ENCODE results near the gene PTCD1.
"Not testable (repeated sequence)": the region's sequence is repeated elsewhere in the genome, so short reads cannot be mapped to it uniquely, and the experiment has no call there.

PTCD1 gene

GRCh38 chr7:99440195-99440594 lies 1.6 kb upstream of the PTCD1 start:
- Histone ChIP-seq H3K9ac (ENCODE audit: low read length) (peak overlapping the region; percentile 96), H4K8ac (ENCODE audit: low read length) (peak overlapping the region; percentile 77), H3K4me2 (ENCODE audit: low read length, poor library complexity, severe bottlenecking) (peak overlapping the region; percentile 78), H3K27ac (ENCODE audit: low read length, poor library complexity, severe bottlenecking) (no peak overlapping the region), H4K91ac (ENCODE audit: low read length) (peak overlapping the region; percentile 58), H2AK5ac (ENCODE audit: low read length, severe bottlenecking) (peak overlapping the region; percentile 91), H2BK120ac (ENCODE audit: low read depth, low read length) (no peak overlapping the region), H2BK12ac (ENCODE audit: low read length in 2 of 2) (no peak overlapping the region), H3K79me1 (replicated peaks; ENCODE audit: low read length, poor library complexity, severe bottlenecking) (peaks cover 47% of the 10 kb centered on the region), H3K4me1 (ENCODE audit: control insufficient read depth, insufficient read depth, low read depth, low read length) (peaks cover 19% of the 10 kb centered on the region), H2BK15ac (ENCODE audit: low read depth, poor library complexity, severe bottlenecking) (peak overlapping the region; percentile 50), H3K23ac (ENCODE audit: low read length in 2 of 2) (no peak overlapping the region), H2AFZ (ENCODE audit: low read depth, low read length) (no peak overlapping the region), H3K4ac (ENCODE audit: low read depth in 1 of 2, low read length in 2 of 2) (no peak overlapping the region), H3K14ac (ENCODE audit: low read length in 2 of 2) (no peak overlapping the region), H2BK5ac (ENCODE audit: low read depth, low read length, poor library complexity, severe bottlenecking) (no peak overlapping the region), H3K36me3 (ENCODE audit: control insufficient read depth in 1 of 2, insufficient read depth in 2 of 2, low read depth in 1 of 2, low read length in 2 of 2) (peaks cover 26 to 35% of the 10 kb centered on the region in 2 experiments), H3K9me3 (ENCODE audit: control insufficient read depth, low read length) (no peaks in the 10 kb centered on the region), H3K4me3 (ENCODE audit: insufficient read depth in 1 of 2, low read depth in 1 of 2, low read length in 2 of 2) (peak overlapping the region; percentile 42 to 99), H3K27me3 (ENCODE audit: control insufficient read depth in 1 of 2, insufficient read depth in 1 of 2, low read length in 2 of 2) (no peaks in the 10 kb centered on the region), H3K18ac (ENCODE audit: low read depth in 1 of 2, low read length in 2 of 2) (peak overlapping the region in 1 of 2 experiments; percentile 50)
- WGBS = 92% methylated on average over 2 of the region's 9 CpGs
- DNase-seq = peak; percentile 18

- H3K23ac ChIP-seq (ENCODE audit: low read length in 2 of 2) = no peak overlapping the region
- peak overlapping the region; percentile 83 for H2AFZ ChIP-seq (ENCODE audit: low read depth, low read length)
- peak overlapping the region; percentile 89 for H3K4me2 ChIP-seq (ENCODE audit: low read length, poor library complexity, severe bottlenecking)
- H2AK5ac ChIP-seq (ENCODE audit: low read length, severe bottlenecking) = peak overlapping the region; percentile 24
- H3K14ac ChIP-seq (ENCODE audit: low read length in 2 of 2) = peak overlapping the region; percentile 48 to 92
- no peaks in the 10 kb centered on the region for H3K9me3 ChIP-seq (ENCODE audit: control insufficient read depth, low read length)
- peaks cover 39% of the 10 kb centered on the region for H3K79me1 ChIP-seq (replicated peaks; ENCODE audit: low read length, poor library complexity, severe bottlenecking)
- WGBS = 8% methylated on average over 13 of the region's 20 CpGs
- peak overlapping the region; percentile 7 for H2BK15ac ChIP-seq (ENCODE audit: low read depth, poor library complexity, severe bottlenecking)
- peak overlapping the region; percentile 76 for H4K8ac ChIP-seq (ENCODE audit: low read length)
- no peak for DNase-seq
- peak overlapping the region; percentile 40 for H2BK5ac ChIP-seq (ENCODE audit: low read depth, low read length, poor library complexity, severe bottlenecking)
- peak overlapping the region in 1 of 2 experiments; percentile 21 for H2BK12ac ChIP-seq (ENCODE audit: low read length in 2 of 2)
- H3K36me3 ChIP-seq (ENCODE audit: control insufficient read depth in 1 of 2, insufficient read depth in 2 of 2, low read depth in 1 of 2, low read length in 2 of 2) = peaks cover 23 to 39% of the 10 kb centered on the region in 2 experiments
- no peak overlapping the region for H4K91ac ChIP-seq (ENCODE audit: low read length)
- peak overlapping the region; percentile 95 for H3K9ac ChIP-seq (ENCODE audit: low read length)
- peak overlapping the region; percentile 84 to 94 for H3K18ac ChIP-seq (ENCODE audit: low read depth in 1 of 2, low read length in 2 of 2)
- H3K4ac ChIP-seq (ENCODE audit: low read depth in 1 of 2, low read length in 2 of 2) = peak overlapping the region in 1 of 2 experiments; percentile 71
- no peaks in the 10 kb centered on the region for H3K27me3 ChIP-seq (ENCODE audit: control insufficient read depth in 1 of 2, insufficient read depth in 1 of 2, low read length in 2 of 2)
- H3K27ac ChIP-seq (ENCODE audit: low read length, poor library complexity, severe bottlenecking) = peak overlapping the region; percentile 73
- peaks cover 19% of the 10 kb centered on the region for H3K4me1 ChIP-seq (ENCODE audit: control insufficient read depth, insufficient read depth, low read depth, low read length)
- peak overlapping the region; percentile 98 to 99 for H3K4me3 ChIP-seq (ENCODE audit: insufficient read depth in 1 of 2, low read depth in 1 of 2, low read length in 2 of 2)
- no peak overlapping the region for H2BK120ac ChIP-seq (ENCODE audit: low read depth, low read length)
Observed at GRCh38 chr7:99437946-99438572, 539 bp downstream of the PTCD1 start.

- H4K8ac ChIP-seq (ENCODE audit: low read length) = no peak overlapping the region
- no peak overlapping the region for H2BK5ac ChIP-seq (ENCODE audit: low read depth, low read length, poor library complexity, severe bottlenecking)
- peaks cover 58 to 75% of the 10 kb centered on the region in 2 experiments for H3K36me3 ChIP-seq (ENCODE audit: control insufficient read depth in 1 of 2, insufficient read depth in 2 of 2, low read depth in 1 of 2, low read length in 2 of 2)
- no peak overlapping the region for H2BK15ac ChIP-seq (ENCODE audit: low read depth, poor library complexity, severe bottlenecking)
- H3K9me3 ChIP-seq (ENCODE audit: control insufficient read depth, low read length) = no peaks in the 10 kb centered on the region
- peaks cover 40% of the 10 kb centered on the region for H3K79me1 ChIP-seq (replicated peaks; ENCODE audit: low read length, poor library complexity, severe bottlenecking)
- H3K14ac ChIP-seq (ENCODE audit: low read length in 2 of 2) = no peak overlapping the region
- no peak overlapping the region for H4K91ac ChIP-seq (ENCODE audit: low read length)
- H3K18ac ChIP-seq (ENCODE audit: low read depth in 1 of 2, low read length in 2 of 2) = no peak overlapping the region
- H3K27ac ChIP-seq (ENCODE audit: low read length, poor library complexity, severe bottlenecking) = no peak overlapping the region
- H2BK120ac ChIP-seq (ENCODE audit: low read depth, low read length) = no peak overlapping the region
- WGBS = 98% methylated on average over 9 of the region's 9 CpGs
- no peak overlapping the region for H3K4me3 ChIP-seq (ENCODE audit: insufficient read depth in 1 of 2, low read depth in 1 of 2, low read length in 2 of 2)
- H2BK12ac ChIP-seq (ENCODE audit: low read length in 2 of 2) = no peak overlapping the region
- no peak overlapping the region for H2AK5ac ChIP-seq (ENCODE audit: low read length, severe bottlenecking)
- peaks cover 8% of the 10 kb centered on the region for H3K4me1 ChIP-seq (ENCODE audit: control insufficient read depth, insufficient read depth, low read depth, low read length)
- peak overlapping the region in 1 of 2 experiments; percentile 64 for H3K23ac ChIP-seq (ENCODE audit: low read length in 2 of 2)
- no peak overlapping the region for H3K4ac ChIP-seq (ENCODE audit: low read depth in 1 of 2, low read length in 2 of 2)
- H3K27me3 ChIP-seq (ENCODE audit: control insufficient read depth in 1 of 2, insufficient read depth in 1 of 2, low read length in 2 of 2) = no peaks in the 10 kb centered on the region
- no peak overlapping the region for H3K9ac ChIP-seq (ENCODE audit: low read length)
- DNase-seq = no peak
- no peak overlapping the region for H3K4me2 ChIP-seq (ENCODE audit: low read length, poor library complexity, severe bottlenecking)
- H2AFZ ChIP-seq (ENCODE audit: low read depth, low read length) = no peak overlapping the region
Observed at GRCh38 chr7:99433158-99433557, 5.4 kb downstream of the PTCD1 start.

GRCh38 chr7:99431756-99432540 lies 6.7 kb downstream of the PTCD1 start:
- not testable (repeated sequence) for H3K4me2 ChIP-seq (ENCODE audit: low read length, poor library complexity, severe bottlenecking); H3K4me3 ChIP-seq (ENCODE audit: insufficient read depth in 1 of 2, low read depth in 1 of 2, low read length in 2 of 2); H3K4me1 ChIP-seq (ENCODE audit: control insufficient read depth, insufficient read depth, low read depth, low read length); H2BK5ac ChIP-seq (ENCODE audit: low read depth, low read length, poor library complexity, severe bottlenecking); H4K91ac ChIP-seq (ENCODE audit: low read length); H2AFZ ChIP-seq (ENCODE audit: low read depth, low read length); H2AK5ac ChIP-seq (ENCODE audit: low read length, severe bottlenecking); H2BK120ac ChIP-seq (ENCODE audit: low read depth, low read length); H3K9me3 ChIP-seq (ENCODE audit: control insufficient read depth, low read length); H3K18ac ChIP-seq (ENCODE audit: low read depth in 1 of 2, low read length in 2 of 2); H3K23ac ChIP-seq (ENCODE audit: low read length in 2 of 2); H3K14ac ChIP-seq (ENCODE audit: low read length in 2 of 2); H3K4ac ChIP-seq (ENCODE audit: low read depth in 1 of 2, low read length in 2 of 2); H4K8ac ChIP-seq (ENCODE audit: low read length); H2BK15ac ChIP-seq (ENCODE audit: low read depth, poor library complexity, severe bottlenecking); H3K27me3 ChIP-seq (ENCODE audit: control insufficient read depth in 1 of 2, insufficient read depth in 1 of 2, low read length in 2 of 2); DNase-seq; H3K9ac ChIP-seq (ENCODE audit: low read length); H2BK12ac ChIP-seq (ENCODE audit: low read length in 2 of 2); H3K27ac ChIP-seq (ENCODE audit: low read length, poor library complexity, severe bottlenecking)
- Histone ChIP-seq H3K79me1 (replicated peaks; ENCODE audit: low read length, poor library complexity, severe bottlenecking) (peaks cover 37% of the 10 kb centered on the region), H3K36me3 (ENCODE audit: control insufficient read depth in 1 of 2, insufficient read depth in 2 of 2, low read depth in 1 of 2, low read length in 2 of 2) (peaks cover 58 to 79% of the 10 kb centered on the region in 2 experiments)
- WGBS = 91% methylated on average over 13 of the region's 13 CpGs
